ENCODE measurements around the gene CLDN19.
"Not testable (repeated sequence)": the region's sequence is repeated elsewhere in the genome, so short reads cannot be mapped to it uniquely, and the experiment has no call there.

CLDN19 gene

GRCh38 chr1:42758641-42759040 lies 18.6 kb upstream of the CLDN19 start:
- DNase-seq, result peak; percentile 31

- no peak for DNase-seq
Measured at GRCh38 chr1:42757892-42758275, 17.8 kb upstream of the CLDN19 start.

GRCh38 chr1:42756956-42757891 lies 17.2 kb upstream of the CLDN19 start:
- DNase-seq, result peak; percentile 39

GRCh38 chr1:42753070-42753469 lies 13.0 kb upstream of the CLDN19 start:
- DNase-seq, result no peak

- DNase-seq, result no peak
Measured at GRCh38 chr1:42752284-42752683, 12.2 kb upstream of the CLDN19 start.

GRCh38 chr1:42751511-42752070 lies 11.6 kb upstream of the CLDN19 start:
- DNase-seq, result not testable (repeated sequence)

- no peak for DNase-seq
Measured at GRCh38 chr1:42750041-42750440, 10.0 kb upstream of the CLDN19 start.

- DNase-seq, result no peak
Measured at GRCh38 chr1:42748461-42749410, 8.7 kb upstream of the CLDN19 start.

- DNase-seq, result no peak
Measured at GRCh38 chr1:42748021-42748420, 8.0 kb upstream of the CLDN19 start.

- DNase-seq, result peak; percentile 16
Measured at GRCh38 chr1:42747125-42747524, 7.1 kb upstream of the CLDN19 start.

- no peak for DNase-seq
Measured at GRCh38 chr1:42746436-42747105, 6.5 kb upstream of the CLDN19 start.

- no peak for DNase-seq
Measured at GRCh38 chr1:42745851-42746250, 5.8 kb upstream of the CLDN19 start.

GRCh38 chr1:42744148-42744413 lies 4.0 kb upstream of the CLDN19 start:
- no peak for DNase-seq

- no peak for DNase-seq
Measured at GRCh38 chr1:42743317-42744147, 3.5 kb upstream of the CLDN19 start.

GRCh38 chr1:42742617-42743316 lies 2.7 kb upstream of the CLDN19 start:
- DNase-seq, result no peak

GRCh38 chr1:42742141-42742540 lies 2.1 kb upstream of the CLDN19 start:
- no peak for DNase-seq

- DNase-seq, result no peak
Measured at GRCh38 chr1:42741706-42742105, 1.7 kb upstream of the CLDN19 start.

- no peak for DNase-seq
Measured at GRCh38 chr1:42740851-42741580, 980 bp upstream of the CLDN19 start.

GRCh38 chr1:42738678-42739226 lies 1.3 kb downstream of the CLDN19 start:
- no peak for DNase-seq

GRCh38 chr1:42737986-42738677 lies 1.9 kb downstream of the CLDN19 start:
- DNase-seq, result no peak
